Subcutaneous preadipocyte (primary cell): Measurements from ENCODE around the gene TCEAL5. TPM values are rescaled to one million over a fixed set of nuclear protein-coding genes. Genes with fewer than 3 reads are reported as not detected.

Experiments used
- total RNA-seq: library from RNA; depleted of rRNA; stranded (reverse); fragments of >200 nt; gene quantifications from 2 replicates; pipeline ENCODE4 v1.2.3, GENCODE V29; 2012

The TCEAL5 gene
- under 0.01 TPM in 1 of 2 replicates, not detected in the other for total RNA-seq

GRCh38 chrX:103276581-103277002, at the start of gene TCEAL5:
Gene TCEAL5, minus strand, starts transcription at chrX:103276750. Its CDS starts 2,187 bp downstream, at chrX:103274563.

GRCh38 chrX:103310555-103311398, 34.2 kb upstream of the TCEAL5 start, which contains the start of gene BEX2:
Gene BEX2, minus strand, starts transcription at chrX:103310990. Its CDS starts 1,014 bp downstream, at chrX:103309976.

GRCh38 chrX:103254921-103255493, 21.5 kb downstream of the TCEAL5 start, which contains the start of gene TCEAL8:
Gene TCEAL8, minus strand, starts transcription at chrX:103255155. Its CDS starts 1,176 bp downstream, at chrX:103253979.

Other genes starting within 250 kb of the TCEAL5 start
- 0.59 TPM in 1 of 2 replicates, not detected in the other for gene BEX1, start 212.6 kb downstream of the TCEAL5 start, total RNA-seq
- gene NXF3, start 183.6 kb downstream of the TCEAL5 start, total RNA-seq = not detected in 2 replicates
- 6.5 and 11.4 TPM in 2 replicates for gene BEX4, start 61.6 kb downstream of the TCEAL5 start, total RNA-seq
- 80.7 and 109 TPM in 2 replicates for gene TCEAL8, start 21.6 kb downstream of the TCEAL5 start, total RNA-seq
- gene BEX2, start 34.2 kb upstream of the TCEAL5 start, total RNA-seq = 0.20 and 0.73 TPM in 2 replicates
- 22.8 and 26.2 TPM in 2 replicates for gene TCEAL7, start 53.5 kb upstream of the TCEAL5 start, total RNA-seq
- 60.3 and 67.8 TPM in 2 replicates for gene TCEAL9, start 79.8 kb upstream of the TCEAL5 start, total RNA-seq
- gene BEX3, start 99.8 kb upstream of the TCEAL5 start, total RNA-seq = 120 and 159 TPM in 2 replicates
- 0.37 and 0.39 TPM in 2 replicates for gene RAB40A, start 242.7 kb upstream of the TCEAL5 start, total RNA-seq